DMS114 treated with DMSO at 0.1 percent for 48 hours (cell line): ENCODE results near the gene IL1R1.
"Not testable (repeated sequence)": the region's sequence is repeated elsewhere in the genome, so short reads cannot be mapped to it uniquely, and the experiment has no call there.

Source experiments
- DNase-seq: peaks from one replicate; lab custom pipeline; 2025; ENCODE audit not compliant: unreplicated experiment; lab: John Stamatoyannopoulos, UW

Gene IL1R1, protein sequence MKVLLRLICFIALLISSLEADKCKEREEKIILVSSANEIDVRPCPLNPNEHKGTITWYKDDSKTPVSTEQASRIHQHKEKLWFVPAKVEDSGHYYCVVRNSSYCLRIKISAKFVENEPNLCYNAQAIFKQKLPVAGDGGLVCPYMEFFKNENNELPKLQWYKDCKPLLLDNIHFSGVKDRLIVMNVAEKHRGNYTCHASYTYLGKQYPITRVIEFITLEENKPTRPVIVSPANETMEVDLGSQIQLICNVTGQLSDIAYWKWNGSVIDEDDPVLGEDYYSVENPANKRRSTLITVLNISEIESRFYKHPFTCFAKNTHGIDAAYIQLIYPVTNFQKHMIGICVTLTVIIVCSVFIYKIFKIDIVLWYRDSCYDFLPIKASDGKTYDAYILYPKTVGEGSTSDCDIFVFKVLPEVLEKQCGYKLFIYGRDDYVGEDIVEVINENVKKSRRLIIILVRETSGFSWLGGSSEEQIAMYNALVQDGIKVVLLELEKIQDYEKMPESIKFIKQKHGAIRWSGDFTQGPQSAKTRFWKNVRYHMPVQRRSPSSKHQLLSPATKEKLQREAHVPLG

DNA sequence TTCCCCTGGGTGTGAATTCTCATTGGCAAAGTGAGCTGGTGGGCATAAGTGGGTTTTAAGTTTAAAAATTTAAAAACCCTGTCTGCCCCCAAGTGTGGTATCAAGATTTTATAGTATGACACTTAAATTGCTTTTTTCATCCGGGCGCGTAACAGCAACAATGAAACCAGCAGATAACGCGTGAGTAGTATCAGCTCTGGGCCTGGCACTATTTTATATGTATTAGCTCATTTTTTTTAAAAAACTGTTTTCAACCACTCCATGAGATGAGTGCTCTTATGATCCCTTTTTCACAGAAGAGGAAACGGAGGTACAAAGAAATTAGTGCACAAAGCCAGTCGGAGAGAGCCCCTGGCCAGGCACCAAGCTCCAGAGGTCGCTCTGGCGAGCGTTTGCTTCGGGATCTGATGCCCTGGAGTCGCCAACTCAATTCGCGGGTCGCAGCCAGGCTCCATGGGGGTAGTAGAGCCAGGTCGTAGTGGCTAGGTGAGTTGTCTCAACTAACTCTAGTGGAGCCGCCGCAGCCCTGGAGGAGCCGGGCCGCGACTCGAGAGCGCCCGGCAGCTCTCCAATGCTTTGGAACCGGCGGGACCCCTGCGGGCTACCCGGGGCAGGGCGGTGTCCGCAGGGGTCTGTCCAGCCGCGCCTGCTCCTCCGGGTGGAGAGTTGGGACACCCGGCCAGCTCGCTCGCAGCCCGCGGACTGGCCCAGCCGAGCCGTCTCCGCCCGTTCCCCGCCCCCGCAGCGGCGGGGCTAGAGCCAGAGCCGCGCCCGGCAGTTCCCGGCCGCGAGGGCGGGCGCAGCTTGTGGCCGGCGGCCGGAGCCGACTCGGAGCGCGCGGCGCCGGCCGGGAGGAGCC lies at the start of gene IL1R1:
TSS of gene IL1R1 (plus strand) at position 777 of the 859 bp plus-strand sequence. CDS start 14,979 bp downstream, outside the sequence.
- DNase-seq = peak; percentile 33

DNA sequence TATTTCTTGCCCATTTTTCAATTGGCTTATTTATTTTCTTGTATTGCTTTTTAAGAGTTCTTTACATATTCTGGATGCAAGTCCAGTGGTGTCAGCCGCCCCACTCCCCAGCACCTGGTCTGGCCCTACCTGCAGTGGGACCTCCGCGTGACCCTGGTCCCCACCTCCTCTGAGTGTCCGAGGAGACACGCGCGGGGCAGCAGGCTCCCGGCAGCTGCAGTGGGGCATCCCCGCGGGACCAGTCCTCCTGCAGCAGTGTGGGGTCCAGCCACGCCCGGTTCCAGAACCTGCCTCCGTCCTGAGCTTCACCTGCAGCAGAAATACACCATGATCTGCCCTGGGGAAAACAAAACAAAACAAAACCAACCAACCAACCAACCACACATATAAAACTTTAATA lies 48.9 kb upstream of the IL1R1 start:
- no peak for DNase-seq

DNA sequence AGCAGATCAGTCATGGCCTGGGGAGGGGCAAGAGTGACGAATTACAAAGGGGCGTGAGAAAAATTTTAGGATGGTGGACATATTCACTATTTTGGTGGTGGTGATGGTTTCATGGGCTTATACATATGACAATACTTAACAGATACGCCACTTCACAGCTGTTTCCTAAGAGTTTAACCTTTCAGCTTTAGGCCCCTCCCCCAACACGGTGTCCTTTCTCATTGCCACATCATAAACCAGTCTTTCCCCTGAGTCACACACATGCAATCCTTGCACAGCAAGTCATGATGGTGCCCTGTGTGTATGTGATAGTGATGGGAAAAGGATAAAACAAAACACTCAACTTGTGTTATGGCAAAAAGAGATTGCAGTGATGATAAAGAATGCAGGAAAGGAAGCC lies 47.6 kb upstream of the IL1R1 start:
- no peak for DNase-seq

DNA sequence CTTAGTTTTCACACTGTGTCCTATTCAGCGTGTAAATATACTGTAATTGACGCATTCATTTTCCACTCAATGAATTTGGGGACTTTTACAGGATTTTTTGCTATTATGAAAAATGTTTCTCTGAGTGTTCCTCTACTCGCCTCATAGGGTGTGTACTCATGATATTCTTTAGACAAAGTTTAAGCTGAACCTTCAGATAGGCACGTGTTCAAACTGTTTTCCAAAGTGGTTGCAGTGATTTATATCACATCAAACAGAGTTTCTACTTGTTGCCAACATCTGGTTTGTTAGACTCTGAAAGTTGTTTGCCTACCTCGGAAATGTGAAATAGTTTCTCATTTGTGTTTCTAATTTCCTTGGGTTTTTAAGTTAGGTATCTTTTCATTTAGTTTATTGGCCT lies 46.4 kb upstream of the IL1R1 start:
- DNase-seq = no peak

DNA sequence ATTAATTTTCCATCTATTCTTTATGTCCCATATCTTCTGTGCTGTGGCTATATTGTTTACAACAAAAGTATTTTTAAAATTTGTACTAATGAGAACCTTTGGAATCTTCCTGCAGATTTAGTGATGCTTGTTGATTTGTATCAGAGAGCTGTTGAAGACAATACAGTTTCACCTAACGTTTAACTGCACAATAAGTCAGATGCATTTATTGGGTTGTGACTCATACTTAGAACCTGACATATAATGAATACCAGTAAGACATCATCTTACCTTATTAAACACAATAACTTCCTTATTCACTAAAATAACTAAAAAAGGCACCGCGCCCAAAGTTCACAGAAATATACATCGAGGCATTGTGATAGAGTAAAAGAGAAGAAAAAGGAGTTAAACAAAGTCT lies 43.8 kb upstream of the IL1R1 start:
- DNase-seq = no peak

DNA sequence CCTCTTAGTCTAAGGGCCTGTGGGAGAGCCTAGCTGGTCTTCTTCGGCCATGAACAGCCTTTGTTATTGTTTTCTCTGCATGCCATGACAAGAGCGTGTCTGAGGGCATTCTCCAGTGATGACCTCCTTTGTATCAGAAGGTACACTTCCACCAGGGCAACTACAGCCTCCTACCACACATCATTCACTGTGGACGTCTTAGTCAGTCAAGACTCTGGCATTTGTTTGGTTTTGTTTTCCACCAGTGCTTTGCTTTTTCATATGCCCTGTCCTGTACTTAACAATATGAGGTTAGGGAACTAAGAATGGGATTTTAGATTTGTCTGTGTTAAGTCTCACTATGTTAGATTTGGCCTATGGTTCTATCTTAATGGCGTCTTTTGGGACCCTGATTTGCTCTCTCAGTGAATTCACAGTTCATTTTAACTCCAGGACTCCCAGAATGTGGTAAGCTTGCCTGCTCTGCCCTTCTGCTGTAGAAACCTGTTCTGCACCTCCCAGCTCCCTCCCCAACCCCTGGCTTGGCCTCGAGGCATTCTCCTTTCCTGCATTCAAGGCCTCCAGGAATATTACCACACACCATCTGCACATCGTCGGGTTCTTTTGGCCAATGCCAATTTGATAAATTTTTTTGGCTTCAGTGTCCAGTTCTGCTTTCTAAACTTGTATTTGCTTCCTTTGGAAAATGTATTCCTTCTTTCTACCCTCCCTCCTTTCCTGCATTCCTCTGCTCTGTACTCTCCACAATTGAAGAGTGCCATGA lies 42.8 kb upstream of the IL1R1 start:
- no peak for DNase-seq

DNA sequence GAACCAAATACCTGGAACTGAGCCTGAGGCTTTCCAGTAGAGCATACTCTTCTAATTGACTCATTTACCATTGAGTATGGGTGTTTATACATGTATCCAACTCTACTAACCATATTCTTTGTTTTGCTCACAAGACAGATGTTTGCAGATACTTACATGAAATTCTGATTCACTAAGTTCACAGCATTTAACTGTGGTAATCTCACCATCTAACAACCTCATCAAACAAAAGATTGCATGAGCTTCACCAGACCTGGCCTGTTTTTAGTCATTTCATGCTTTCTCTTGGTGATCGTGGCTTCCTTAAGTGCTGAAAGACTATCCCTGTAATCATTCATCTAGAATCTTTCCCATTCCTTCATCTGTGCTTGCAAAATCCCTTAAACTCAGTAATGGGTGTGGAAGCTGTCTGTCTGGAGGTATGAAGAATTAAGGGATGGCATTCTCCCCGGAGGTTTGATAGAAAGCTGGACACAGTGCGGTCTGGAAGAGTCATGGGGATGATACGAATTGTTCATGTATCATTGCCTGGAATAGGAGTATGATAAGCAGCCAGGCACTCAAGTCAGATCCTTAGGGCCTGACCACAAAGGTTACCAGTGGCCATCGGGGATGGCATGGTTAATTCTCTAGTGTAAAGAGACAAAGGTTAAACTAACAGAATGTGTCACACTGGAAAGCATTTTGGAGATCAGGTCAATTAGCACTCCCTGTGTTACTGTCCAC lies 42.0 kb upstream of the IL1R1 start:
- no peak for DNase-seq

DNA sequence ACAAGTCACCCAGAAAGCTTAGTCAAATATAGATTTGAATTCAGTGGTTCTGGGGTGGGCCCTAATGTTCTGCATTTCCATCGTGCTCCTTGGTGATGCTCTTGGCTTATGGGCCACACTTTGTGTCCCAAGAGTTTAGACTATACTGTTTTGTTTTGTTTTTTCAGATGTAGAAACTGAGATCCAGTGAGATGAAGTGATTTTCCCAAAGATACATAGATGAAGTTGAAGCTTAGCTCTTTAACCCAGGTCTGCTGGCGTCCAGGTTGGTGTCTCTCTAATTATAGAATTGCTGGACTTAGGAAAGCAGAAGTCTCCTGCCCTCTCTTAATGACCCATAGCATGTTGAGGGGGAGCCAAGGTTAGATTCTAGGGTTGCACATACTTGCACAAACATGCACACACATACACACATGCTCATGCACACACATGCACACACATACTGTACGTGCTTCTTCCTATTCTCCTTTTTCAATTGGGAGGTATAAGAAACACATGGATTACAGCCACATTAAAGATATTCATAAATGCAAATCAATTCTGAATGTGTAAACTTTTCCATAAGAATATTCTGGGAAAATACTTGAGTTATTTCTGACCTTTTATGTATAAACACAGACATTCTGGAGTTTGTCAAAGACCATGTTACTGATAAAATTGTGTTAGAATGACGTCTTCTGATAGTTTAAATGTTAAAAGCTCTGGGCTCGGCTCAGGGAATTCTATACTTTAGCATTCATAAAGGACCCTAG lies 41.3 kb upstream of the IL1R1 start:
- no peak for DNase-seq

DNA sequence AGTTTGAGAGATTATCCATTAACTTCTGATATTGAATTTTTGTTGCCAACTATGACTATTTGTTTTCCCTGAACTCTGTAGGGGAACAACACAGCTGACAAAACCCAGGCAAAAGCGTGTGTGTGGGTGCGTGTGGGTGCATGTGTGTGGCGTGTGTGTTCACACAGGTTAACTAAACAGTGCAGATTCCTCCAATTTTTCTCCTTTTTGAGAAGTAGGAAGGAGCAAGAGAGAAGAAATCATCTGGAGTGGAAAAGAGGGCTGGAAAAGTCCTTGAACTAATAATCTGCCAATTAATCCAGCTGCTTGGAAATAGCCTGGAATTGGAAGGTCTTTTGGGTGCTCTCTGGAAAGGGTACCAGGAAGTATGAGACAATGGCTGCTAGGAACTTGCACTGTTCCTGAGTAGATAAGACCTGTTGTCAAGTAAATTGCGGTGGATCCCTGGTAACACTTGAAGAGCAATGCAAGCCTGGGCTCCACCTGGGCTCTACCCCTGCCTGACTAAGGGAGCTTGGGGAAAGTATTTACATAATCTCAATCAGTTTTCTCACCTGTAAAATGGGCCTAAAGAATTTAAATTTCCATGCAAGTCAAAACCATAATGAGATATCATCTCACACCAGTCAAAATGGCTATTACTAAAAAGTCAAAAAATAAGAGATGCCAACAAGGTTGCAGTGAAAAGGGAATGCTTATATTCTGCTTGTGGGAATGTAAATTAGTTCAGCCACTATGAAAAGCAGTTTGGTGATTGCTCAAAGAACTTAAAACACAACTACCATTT lies 40.5 kb upstream of the IL1R1 start:
- DNase-seq = no peak

DNA sequence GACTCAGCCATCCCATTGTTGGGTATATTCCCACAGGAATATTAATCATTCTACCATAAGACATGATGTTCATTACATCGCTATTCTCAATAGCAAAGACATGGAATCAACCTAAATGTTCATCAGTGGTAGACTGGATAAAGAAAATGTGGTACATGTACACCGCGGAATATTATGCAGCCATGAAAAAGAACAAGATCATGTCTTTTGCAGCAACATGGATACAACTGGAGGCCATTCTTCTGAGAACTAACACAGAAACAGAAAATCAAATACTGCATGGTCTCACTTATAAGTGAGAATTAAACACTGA lies 40.0 kb upstream of the IL1R1 start:
- not testable (repeated sequence) for DNase-seq

DNA sequence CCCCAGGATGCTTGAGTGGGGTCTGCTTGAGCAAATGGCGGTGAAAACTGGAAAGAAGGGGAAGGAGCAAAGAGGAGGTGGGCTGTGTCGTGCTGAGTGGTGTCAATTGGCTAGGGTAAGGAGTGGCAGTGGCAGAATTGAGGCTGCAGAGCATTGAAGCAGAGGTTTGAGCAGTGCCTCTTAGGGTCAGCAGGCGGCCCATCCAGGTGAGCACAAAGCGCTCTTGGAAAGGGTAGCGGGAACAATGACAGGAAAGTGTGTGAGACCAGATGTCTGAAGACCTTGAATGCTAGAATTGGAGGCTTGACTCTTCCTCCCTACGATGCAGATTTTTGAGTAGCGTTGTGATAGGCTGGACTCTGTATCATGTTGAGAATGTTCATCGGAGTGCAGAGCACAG lies 39.3 kb upstream of the IL1R1 start:
- no peak for DNase-seq

DNA sequence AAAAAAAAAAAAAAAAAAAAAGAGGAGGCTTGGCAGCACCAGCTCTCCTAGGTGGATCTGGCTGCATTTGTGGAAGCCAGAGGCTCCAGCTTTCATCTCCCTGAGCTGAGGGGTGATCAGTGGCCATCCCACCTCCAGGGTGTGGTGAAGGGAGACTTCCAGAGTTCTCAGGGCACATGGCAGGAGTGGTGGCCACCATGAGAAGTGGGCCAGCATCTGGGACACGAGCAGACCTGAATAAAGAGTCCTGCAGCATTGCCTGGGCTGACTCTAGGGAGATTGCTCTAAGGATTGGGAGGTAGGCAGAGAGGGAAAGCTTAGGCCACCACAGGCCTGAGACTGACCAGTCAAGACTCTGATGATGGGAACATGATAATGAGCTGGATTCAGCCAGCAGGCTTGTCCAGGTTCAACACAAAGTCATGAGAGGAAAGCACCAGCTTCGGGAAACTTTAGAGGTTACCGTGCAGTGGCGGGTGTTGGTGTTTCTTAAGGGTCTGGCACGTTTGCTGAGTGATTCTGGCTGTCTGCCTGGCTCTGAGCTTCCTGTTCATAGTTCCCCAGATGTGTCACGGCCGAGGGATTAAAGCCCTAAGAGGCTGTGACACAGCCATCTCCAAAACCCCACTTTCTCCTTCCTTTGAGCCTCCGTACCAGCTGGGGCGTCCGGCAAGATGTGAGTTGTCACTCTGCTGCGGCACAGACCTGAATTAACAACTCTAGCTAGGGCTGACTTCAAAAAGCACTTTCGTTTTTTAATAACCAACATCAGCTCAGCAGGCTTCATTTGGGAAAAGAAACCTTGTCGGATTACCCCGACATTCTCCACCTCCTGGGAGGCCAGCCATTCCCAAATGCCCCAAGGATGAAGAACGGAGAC lies 38.3 kb upstream of the IL1R1 start:
- DNase-seq = no peak

DNA sequence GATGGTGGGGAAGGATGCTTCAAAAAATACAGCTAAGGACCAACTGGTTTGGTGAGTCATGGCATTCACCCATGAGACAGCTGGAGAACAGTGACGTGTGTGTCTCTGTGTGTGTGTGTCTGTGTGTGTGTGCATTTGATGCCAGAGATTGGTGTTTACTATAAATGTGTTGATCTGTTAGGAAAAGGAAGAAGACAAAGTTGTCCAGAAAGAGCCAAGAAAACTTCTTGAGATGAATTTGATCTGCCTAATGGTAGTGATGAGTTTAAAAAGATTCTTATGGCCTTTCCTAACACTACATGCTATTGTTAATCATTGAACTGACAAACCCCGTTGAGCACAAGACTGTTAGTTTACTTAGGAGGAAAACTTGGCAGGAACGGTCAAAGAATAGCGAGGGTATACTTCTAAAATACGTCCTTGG lies 36.4 kb upstream of the IL1R1 start:
- no peak for DNase-seq

DNA sequence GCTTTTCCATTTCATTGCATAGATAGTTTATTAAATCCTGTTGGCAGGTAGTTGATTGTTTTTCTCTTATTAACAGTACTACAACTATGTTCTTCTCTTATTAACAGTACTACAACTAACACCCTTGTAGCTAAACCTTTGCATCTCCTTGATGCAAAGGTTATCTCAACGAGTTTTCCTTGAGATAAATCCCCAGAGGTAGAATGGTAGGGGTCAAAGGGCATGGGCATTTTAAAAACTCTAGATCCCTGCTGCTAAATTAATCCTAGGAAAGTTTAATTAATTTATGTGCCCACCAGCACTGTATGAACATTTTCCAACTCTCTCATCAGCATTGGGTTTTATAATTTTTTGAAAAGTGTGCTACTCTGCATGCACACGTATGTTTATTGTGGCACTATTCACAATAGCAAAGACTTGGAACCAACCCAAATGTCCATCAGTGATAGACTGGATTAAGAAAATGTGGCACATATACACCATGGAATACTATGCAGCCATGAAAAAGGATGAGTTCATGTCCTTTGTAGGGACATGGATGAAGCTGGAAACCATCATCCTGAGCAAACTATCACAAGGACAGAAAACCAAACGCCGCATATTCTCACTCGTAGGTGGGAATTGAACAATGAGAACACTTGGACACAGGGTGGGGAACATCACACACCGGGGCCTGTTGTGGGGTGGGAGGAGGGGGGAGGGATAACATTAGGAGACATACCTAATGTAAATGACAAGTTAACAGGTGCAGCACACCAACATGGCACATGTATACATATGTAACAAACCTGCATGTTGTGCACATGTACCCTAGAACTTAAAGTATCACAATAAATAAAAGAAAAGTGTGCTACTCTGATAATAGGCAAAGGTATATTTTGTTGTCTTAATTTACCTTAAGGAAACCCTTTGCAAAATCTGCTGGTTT lies 35.5 kb upstream of the IL1R1 start:
- not testable (repeated sequence) for DNase-seq

DNA sequence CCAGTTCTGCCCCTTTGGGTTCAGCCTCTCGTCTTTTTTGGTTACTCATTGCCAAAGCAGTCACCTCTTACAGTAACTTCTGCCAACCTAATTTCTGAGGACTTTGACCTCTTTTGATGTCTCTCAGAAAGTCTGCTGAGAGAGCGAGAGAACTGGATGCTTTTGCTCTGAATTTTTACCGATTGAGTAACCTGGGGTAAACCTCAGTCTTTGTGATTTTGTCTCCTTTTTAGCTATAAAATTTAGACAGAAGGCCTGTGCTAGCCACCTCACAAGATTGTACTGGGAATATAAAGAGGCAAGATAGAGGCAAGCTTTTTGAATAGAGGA lies 34.8 kb upstream of the IL1R1 start:
- DNase-seq = no peak

DNA sequence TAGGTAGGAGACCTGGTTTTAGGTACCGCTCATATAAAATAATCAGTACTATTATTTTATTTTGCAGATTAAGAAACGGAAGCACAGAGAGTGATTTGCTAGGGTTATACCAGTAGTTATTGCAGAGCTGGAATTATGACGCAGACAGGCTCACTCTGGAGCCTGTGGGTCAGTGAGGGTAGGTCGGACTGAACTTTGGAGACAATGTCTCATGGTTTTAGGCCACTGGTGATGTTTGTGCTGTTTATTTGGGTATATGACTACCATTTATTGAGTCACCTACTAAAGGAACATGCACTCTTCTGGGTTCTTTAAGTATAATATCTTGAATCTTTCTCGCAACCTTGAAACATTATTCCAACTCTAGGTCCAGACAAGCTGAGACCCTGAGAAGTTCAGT lies 33.5 kb upstream of the IL1R1 start:
- no peak for DNase-seq

DNA sequence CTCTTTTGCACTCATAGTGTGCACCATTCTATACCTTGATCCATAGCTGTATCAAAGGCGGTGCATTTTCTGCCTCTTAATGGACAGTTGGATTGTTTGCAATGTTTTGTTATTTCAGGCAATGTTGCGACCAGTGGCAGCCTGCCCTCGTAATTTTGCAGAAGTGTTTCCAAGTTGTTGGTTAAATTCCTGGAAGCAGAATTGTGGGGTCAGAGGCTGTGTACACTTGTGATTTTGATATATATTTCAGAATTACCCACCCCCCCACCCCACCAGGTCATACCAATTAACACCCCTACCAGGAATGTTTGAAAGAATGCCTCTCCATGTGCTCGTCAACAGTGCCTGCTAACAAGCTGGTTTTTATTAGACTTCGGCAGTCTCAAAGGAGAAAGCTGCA lies 32.4 kb upstream of the IL1R1 start:
- DNase-seq = no peak
